ENCODE data around the gene GPD2.

The GPD2 gene

GRCh38 chr2:156536534-156536933, 100.4 kb downstream of the GPD2 start:
- no peak for DNase-seq

GRCh38 chr2:156537141-156537540, 101.0 kb downstream of the GPD2 start:
- DNase-seq, result no peak

- no peak for DNase-seq
Measured at GRCh38 chr2:156538083-156538504, 101.9 kb downstream of the GPD2 start.

DNA sequence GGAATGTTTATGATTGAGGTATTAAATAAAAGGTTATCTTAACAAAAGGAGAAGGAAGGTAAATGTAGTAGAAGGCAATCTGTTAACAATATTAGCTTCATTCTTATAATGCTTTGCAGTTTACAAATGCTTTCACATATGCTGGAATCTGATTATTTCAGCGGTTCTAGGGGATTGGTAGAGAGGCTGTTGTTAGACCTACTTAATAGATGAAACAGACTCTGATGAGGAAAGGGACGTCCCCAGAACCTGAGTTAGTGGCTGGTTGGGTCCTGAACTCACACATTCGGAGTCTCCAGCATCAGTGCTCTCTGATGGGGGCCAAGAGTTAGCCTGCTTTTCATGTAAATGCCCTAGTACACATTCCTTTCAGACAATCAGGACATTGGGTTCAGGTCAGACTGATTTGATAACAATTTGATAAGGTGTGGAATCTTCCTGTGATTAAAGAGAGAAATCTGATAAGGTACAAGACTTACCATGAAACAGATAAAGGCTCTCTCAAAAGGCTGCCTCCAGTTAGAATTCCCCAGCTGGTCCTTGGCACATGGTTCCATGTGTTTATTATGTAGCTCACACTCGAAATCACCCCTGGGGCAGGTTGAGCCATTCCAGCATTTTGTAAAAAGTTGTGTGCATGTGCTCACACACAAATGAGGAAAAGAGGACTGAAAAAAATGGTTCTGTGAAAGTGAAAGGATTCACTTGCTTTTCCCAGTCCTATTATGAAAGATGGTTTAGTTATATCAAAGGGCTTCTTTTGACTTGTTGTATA, 103.1 kb downstream of the GPD2 start:
- DNase-seq, result no peak

- DNase-seq, result no peak
Measured at GRCh38 chr2:156540706-156541105, 104.5 kb downstream of the GPD2 start.

DNA sequence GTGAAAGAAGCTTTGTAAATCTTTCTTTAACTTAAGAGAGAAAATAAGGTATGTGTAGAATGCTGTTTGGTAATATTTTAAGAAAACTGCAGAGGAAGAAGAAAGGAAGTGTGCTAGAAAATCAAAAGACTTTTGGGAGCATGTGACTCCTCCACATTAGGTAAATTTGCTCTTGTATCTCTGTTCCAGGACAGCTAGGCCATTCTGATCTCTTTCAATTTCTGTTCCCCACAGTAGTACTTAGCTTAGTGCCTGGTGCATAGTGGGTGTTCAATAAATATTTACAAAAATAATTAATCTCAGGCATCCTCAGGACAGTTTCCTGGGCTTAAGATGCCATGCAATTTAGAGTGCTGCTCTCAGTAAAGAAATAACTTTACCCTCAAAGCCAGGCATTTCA, 105.0 kb downstream of the GPD2 start:
- no peak for DNase-seq

DNA sequence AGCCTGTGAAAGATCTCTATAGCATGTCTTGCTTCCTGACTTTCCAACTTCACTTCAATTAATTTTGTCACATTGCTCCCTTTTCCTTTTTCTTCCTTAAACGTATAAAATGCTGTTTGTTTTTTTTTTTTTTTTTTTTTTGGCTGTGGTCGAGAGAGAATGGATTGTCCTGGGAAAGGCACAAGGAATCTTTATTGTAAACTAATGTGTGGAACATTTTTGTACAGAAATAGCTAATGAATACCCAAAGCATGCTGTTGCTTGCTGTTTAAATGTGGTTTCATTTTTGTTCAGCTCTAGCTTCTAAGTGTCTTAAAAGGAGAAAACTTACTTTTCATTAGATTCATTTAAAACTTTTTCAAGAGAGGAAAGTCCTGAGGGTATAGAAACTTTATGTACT, 105.5 kb downstream of the GPD2 start:
- no peak for DNase-seq

DNA sequence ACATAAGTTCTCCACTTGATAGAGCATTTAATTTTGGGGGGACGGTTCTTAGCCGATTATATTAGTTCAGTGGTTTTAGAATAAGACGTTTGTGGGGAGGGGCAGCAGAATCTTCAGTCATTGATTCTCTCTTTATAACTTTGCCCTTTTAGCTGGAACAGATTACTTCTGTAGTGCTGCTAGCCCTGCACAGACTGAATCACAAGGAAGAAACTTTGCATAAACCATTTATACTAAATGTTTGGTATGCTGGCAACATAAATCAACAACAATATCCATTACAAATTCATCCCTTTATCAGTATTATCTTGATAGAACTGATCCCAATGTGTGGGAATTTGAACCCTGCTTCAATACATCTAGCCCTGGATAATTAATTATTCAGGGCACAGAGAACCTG, 112.2 kb downstream of the GPD2 start:
- DNase-seq, result no peak

DNA sequence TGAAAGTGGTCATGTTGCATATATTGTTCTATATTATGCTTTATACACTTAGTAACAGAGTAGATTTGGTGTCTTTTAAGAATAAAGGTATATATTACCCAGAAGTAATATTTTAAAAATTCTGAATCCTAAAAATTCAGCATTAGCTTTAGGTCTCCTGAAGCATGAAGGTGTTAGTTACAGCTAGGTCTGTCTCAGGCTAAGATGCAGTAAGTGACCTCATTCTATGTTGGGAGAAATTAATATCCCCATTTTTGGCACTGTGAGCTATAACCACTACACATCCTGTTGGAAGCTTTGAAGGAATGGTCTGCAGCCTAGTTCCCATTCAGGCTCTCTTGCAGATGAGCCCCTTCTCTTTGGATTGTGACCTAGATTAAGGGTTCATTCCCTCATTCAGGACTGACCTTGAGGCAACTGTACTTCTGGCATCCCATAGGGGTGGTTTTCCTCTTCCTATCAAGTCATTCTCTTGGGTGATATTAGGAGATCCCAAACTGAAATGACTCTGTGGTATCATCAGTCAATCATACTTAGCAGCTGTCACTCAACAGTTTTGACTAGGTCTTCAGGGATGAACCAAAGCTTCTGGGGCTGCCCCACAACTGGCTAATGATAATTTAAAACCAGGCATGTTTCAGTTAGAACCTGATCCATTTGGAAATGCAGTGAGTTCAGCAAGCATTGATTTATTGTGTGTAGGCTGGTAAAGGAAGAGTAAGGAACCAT, 117.7 kb downstream of the GPD2 start:
- DNase-seq, result no peak

DNA sequence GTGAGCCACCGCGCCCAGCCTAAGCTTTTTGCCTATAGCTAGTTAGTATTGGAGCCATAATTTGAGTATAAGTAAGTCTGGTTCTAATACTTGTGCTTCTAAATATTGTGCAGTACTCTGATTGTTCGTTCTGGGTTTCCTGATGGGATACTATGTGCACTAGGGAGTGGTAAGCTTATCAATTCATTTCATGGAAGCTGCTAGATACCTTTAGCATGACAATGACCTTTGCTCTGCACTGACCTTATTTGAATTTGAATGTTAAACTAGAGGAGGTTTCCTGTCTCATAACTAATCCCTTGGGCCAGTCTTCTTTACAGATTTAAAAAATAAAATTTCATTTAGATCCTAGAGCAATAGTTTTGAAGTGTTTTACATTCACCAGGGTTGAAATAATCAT, 125.1 kb downstream of the GPD2 start:
- DNase-seq, result no peak

DNA sequence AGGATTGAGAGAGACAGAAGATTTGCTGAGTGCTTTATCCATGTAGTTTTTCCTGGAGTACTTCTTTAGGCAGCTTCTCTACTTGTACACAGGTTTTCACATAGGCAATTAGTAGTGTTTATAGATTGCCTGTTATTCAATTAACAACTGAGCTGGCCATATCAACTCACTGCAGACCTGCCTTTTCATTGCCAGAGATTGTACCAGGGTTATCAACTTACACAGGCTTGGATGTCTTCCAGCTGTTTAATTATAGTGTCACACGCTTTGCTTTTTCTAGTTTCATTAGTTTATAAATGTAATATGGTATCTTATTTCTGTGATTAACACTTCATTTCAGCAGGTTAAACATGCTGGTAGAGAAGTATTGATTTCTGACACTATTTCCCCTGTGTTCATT, 125.9 kb downstream of the GPD2 start:
- no peak for DNase-seq

- DNase-seq, result no peak
Measured at GRCh38 chr2:156563994-156564753, 128.0 kb downstream of the GPD2 start.

DNA sequence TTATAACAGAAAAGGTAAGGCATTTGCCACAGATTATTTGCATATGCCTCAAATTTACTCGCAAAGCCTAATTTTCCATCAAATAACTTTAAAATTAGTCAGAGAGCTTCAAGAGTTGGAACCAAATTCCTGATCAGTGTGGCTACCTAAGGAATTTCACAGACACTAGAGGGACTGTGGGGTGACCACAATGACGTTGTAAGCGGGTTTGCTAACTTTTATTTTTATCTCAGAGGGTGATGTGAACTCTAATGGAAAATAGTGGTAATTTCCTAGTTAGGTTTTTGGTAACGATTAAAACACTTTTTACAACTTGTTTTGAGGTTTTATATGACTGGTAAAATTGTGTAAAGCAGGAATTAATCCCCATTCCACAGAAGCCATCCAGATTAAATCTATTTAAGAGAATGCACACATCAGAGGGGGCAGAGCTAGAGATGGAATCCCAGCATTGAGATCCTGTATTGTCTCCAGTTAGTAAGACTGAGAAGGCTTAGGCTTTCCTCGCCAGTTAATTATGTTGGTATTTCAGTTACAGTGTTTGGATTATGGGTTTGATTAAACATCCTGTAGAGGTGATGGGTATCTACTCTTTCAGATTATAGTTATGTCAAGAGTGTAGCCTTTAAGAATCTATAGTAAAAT, 129.0 kb downstream of the GPD2 start:
- no peak for DNase-seq

- no peak for DNase-seq
Measured at GRCh38 chr2:156573710-156574109, 137.5 kb downstream of the GPD2 start.

DNA sequence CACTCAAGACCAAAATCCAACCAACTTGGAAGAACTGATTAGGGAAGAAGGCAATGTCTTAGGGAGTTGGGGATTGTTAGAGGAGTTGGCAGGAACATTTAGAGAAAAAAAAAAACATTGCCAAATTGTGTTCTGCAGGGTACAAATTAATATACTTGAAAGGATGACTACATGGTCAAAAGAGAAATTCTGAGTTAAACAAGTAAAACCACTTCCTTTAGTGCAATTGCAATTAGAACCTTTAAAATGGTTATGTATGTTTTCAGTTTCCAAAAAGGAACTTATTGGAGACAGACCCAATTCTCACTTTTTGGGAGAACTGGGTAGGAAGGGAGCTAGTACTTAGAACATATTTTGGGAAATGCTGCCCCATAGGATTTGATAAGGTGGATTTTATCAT, 137.9 kb downstream of the GPD2 start:
- no peak for DNase-seq

DNA sequence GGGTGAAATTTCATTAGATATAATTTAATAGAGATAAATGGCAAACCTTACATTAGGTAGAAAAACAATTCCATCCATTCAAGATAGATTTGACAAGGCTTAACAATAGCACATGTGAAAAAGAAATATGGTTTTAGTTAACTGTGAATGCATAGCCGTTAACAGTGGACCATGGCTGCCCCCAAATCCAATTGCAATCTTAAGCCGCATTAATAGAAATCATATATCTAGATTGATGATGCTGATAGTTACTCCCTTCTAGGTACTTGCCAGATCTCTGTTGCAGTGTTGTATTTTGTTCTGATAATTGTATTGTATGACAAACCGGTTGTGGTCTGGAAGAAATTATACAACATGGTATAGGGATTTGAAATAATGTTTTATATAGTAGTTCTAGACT, 139.8 kb downstream of the GPD2 start:
- no peak for DNase-seq

GRCh38 chr2:156580501-156580900, 144.3 kb downstream of the GPD2 start:
- peak in 1 of 2 donors; percentile 12 for DNase-seq

GRCh38 chr2:156581280-156581679, 145.1 kb downstream of the GPD2 start:
- no peak for DNase-seq

- no peak for DNase-seq
Measured at GRCh38 chr2:156585457-156585856, 149.3 kb downstream of the GPD2 start.

DNA sequence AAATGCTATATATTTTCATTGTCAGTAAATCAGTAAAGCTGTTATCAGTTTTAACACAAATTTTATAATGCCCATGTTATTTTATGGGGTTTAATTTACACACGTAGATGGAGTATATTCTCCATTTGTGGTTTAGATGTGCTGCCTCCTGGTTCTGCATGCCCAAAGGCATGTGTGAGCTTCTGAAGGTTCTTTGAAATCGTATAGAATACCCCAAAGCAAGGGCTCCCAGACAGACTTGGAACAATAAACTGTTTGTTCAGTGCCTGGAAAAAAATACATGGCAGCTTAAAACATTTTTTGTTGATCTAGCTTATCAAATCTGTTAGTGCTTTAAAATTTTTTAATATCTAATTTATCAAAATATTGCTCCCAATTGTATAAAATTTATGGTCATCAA, 150.4 kb downstream of the GPD2 start:
- DNase-seq, result no peak

DNA sequence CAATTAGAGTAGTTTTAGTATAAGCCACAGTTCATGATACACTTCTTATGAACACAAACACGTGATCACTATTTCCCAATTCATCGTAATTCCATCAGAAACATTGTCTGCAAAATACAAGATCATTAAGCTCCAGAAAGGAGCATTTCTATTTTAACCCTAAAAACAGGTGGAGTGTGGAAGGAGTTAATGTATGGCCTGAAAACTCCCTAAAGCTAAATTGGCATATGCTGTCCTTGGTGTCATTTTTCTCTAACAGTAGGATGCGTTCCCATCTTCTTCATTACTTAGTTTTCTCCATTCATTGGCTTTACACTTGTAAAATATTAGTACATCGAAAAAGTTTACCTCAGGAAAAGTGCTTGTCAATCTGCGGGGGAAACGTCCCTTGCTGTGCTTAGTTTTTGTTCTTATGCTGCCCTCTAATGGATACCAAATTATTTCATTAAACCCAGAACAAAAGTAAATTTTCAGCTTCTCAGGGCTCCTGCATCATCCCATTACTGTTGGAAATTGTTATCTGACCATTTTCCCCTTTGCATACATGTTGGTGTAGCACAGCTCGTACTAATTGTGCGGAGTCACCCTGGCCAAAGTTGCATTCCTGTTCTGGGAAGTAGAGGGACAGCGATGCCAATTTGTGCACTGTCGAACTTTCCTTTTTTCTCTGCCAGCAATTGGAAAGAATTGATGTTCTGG, 153.4 kb downstream of the GPD2 start:
- DNase-seq, result peak; percentile 4 to 50

- DNase-seq, result no peak
Measured at GRCh38 chr2:156590085-156590739, 154.0 kb downstream of the GPD2 start.

All from CD4-positive, alpha-beta T cell treated with Interleukin-1 beta for 1 hour (primary cell).